C4-2B (cell line): ENCODE results near the gene DUSP14.

Source experiments
- CTCF ChIP-seq: fragments of 450-650 bp; conservative IDR thresholded peaks from 2 replicates; pipeline ENCODE4 v1.5.1; 2017; ENCODE audit warnings: mild to moderate bottlenecking
- ZFX ChIP-seq: fragments of 450-650 bp; IDR thresholded peaks from 2 replicates; pipeline ENCODE4 v1.6.1; 2017

GRCh38 chr17:37562016-37562745 lies 72.5 kb downstream of the DUSP14 start:
- no peak for TF ChIP-seq CTCF
- no peak for TF ChIP-seq ZFX
